Right lobe of liver (tissue), 6 donors: ENCODE results near the gene MSN. TPM values are rescaled to one million over a fixed set of nuclear protein-coding genes. Genes with fewer than 3 reads are reported as not detected.

Experiments
- ATAC-seq, 4 donors: fragments of 200-7000 bp; cut with Tn5 transposase; one replicate each; pipeline ENCODE4 v1.9.1; 2020; ENCODE audit warnings: mild to moderate bottlenecking in 4 of 4, moderate library complexity in 4 of 4
- DNase-seq, 3 donors: peaks; one replicate each; pipeline ENCODE4 v3.0.0-alpha.2; 2020
- H3K27ac ChIP-seq, 3 donors: fragments of 200-600 bp; one replicate each; pipeline ENCODE4 v1.8.0; 2022
- H3K27me3 ChIP-seq, 2 donors: fragments of 200-600 bp; one replicate each; pipeline ENCODE4 v1.8.0; 2022
- H3K36me3 ChIP-seq, 4 donors: fragments of 200-600 bp; sonication (generic) in 1 of 4; one replicate each; pipeline versions ENCODE4 v1.5.1 to v1.8.0; 2017 to 2022; ENCODE audit warnings: control low read depth in 1 of 4
- H3K4me1 ChIP-seq, 4 donors: fragments of 200-600 bp; sonication (generic) in 1 of 4; one replicate each; pipeline versions ENCODE4 v1.5.1 to v1.8.0; 2017 to 2022; ENCODE audit warnings: control low read depth in 1 of 4
- H3K4me3 ChIP-seq, 3 donors: fragments of 200-600 bp; one replicate each; pipeline ENCODE4 v1.8.0; 2022
- H3K9me3 ChIP-seq, 4 donors: fragments of 200-600 bp; sonication (generic) in 1 of 4; one replicate each; pipeline versions ENCODE4 v1.5.1 to v1.8.0; 2017 to 2022; ENCODE audit warnings: control low read depth in 1 of 4
- CTCF ChIP-seq, 4 donors: fragments of 200-600 bp in 3 of 4; fragments of 450-650 bp in 1 of 4; IDR thresholded peaks; one replicate each; pipeline versions ENCODE4 v1.5.1 to v1.8.0; 2016 to 2022; ENCODE audit warnings: antibody characterized with exemption in 4 of 4, mild to moderate bottlenecking in 2 of 4
- POLR2A ChIP-seq: fragments of 450-650 bp; IDR thresholded peaks from one replicate; pipeline ENCODE4 v1.6.1; 2017; ENCODE audit warnings: antibody characterized with exemption, mild to moderate bottlenecking
- WGBS: methylation state at CpG from one replicate; pipeline ENCODE4 v1.1.6; 2018; ENCODE audit warnings: low coverage, low lambda C conversion rate; ENCODE audit not compliant: insufficient coverage; ENCODE audit errors: missing lambda C conversion rate; 5-methylcytosine and 5-hydroxymethylcytosine counted together
- intact Hi-C, 2 donors: fragments of 100-400 bp; cut with DNase I; formaldehyde crosslinking; loops; one replicate each; pipeline versions ENCODE4 v1.11.2 to v1.14.1; 2022
- total RNA-seq, 6 experiments: library from RNA; depleted of rRNA in 2 of 6; stranded (reverse); fragments of >200 nt in 2 of 6; fragmentation: NEBNext Ultra II Directional in 3 of 6; extraction: Animal tissue kit (Norgen Biotek cat#: 25700) in 3 of 6; gene quantifications; one replicate each; pipeline versions ENCODE4 v1.1.0 to v1.2.4, GENCODE V29; 2016 to 2023
- donor health status: DM: no; HTN: yes; CAD: no.
- donor health status: DM: no; HTN: no; CAD: no.
- donor health status: DM: no; HTN: no; CAD: no.
- donor health status: DM: no; HTN: yes; CAD: no.
- donor health status: DM: no; HTN: yes; CAD: no.

The MSN gene
- total RNA-seq, 6 experiments from 2014 or later = 63.6 to 150 (median 104) TPM

DNA sequence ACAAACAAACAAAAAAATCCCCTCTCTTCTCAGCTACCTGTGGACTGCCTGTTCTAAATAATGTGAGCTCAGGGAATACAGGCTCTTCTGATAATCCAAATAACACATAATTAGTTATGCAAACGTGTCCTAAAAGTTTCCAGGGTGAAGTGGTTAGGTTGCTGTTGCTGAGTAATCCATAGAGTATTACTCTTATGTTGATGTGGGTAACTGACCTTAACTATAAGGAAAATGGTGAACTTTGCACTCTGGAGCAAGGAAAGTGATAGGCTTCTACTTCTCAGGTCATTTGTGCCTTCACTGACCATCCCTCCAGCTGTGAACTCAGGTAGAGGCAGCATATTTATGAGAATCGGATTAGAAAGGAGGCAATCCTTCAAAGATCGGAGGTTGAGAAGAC lies 19.9 kb downstream of the MSN start:
- no peak for DNase-seq
- intact Hi-C loops = no loop called here

GRCh38 chrX:65688403-65688871 lies 21.0 kb downstream of the MSN start:
- Histone ChIP-seq H3K4me1 (peaks cover 0 to 49% (median 11%) of the 10 kb centered on the region in 4 donors), H3K4me3 (no peak overlapping the region), H3K9me3 (no peaks in the 10 kb centered on the region), H3K27ac (peak overlapping the region in 2 of 3 donors; percentile 57 to 60), H3K27me3 (no peaks in the 10 kb centered on the region), H3K36me3 (no peaks in the 10 kb centered on the region)
- intact Hi-C loops = no loop called here
- peak in 1 of 3 donors; percentile 54 for DNase-seq
- WGBS = 9% methylated on average over 3 of the region's 3 CpGs
- no peak for TF ChIP-seq CTCF (IDR thresholded peaks at IDR 0.05)
- no peak for TF ChIP-seq POLR2A
- ATAC-seq = peak; percentile 65 to 77 (median 70)

More for the DNA sequence above, 19.9 kb downstream of the MSN start:
- H3K27me3 ChIP-seq = no peaks in the 10 kb centered on the region
- H3K27ac ChIP-seq = peak overlapping the region in 1 of 3 donors; percentile 57
- H3K36me3 ChIP-seq = no peaks in the 10 kb centered on the region
- peaks cover 0 to 49% (median 11%) of the 10 kb centered on the region in 4 donors for H3K4me1 ChIP-seq
- no peak for ATAC-seq
- H3K4me3 ChIP-seq = no peak overlapping the region
- no peaks in the 10 kb centered on the region for H3K9me3 ChIP-seq
- no peak for TF ChIP-seq CTCF (IDR thresholded peaks at IDR 0.05)
- TF ChIP-seq POLR2A = no peak
- WGBS = 64% methylated on average over 3 of the region's 3 CpGs

DNA sequence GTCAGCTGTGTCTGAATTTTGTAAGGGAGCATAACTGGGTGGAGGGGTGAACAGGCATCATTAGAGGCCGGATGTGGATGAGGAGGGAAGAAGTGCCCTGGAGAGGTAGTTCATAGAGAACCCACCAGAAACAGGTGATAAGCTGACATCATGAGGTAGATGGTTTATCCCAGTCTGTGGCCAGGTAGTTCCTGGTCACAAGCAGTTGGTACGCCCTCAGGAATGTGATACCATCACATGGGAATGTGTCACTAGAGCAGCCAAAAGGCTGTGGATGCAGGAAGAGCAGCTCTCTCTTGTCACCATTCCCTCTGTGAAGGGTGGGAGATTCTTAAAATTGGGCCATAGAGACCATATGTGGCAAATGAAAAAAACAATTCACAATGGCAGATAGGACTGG lies 21.9 kb downstream of the MSN start:
- no peaks in the 10 kb centered on the region for H3K9me3 ChIP-seq
- DNase-seq (no peak), ATAC-seq (peak in 1 of 4 donors; percentile 61)
- WGBS = 73% methylated on average over 2 of the region's 2 CpGs
- H3K36me3 ChIP-seq = no peaks in the 10 kb centered on the region
- H3K4me3 ChIP-seq = no peak overlapping the region
- H3K27ac ChIP-seq = peak overlapping the region; percentile 22 to 57 (median 50)
- TF ChIP-seq POLR2A (no peak), CTCF (IDR thresholded peaks at IDR 0.05) (no peak)
- H3K27me3 ChIP-seq = no peaks in the 10 kb centered on the region
- H3K4me1 ChIP-seq = peaks cover 0 to 49% (median 11%) of the 10 kb centered on the region in 4 donors
- intact Hi-C loops = no loop called here

GRCh38 chrX:65690057-65690855 lies 22.8 kb downstream of the MSN start:
- peak overlapping the region; percentile 22 to 58 (median 50) for H3K27ac ChIP-seq
- H3K4me1 ChIP-seq = peaks cover 0 to 49% (median 11%) of the 10 kb centered on the region in 4 donors
- H3K9me3 ChIP-seq = no peaks in the 10 kb centered on the region
- H3K4me3 ChIP-seq = no peak overlapping the region
- H3K27me3 ChIP-seq = no peaks in the 10 kb centered on the region
- DNase-seq (peak in 1 of 3 donors; percentile 50), ATAC-seq (peak; percentile 73 to 86 (median 80))
- H3K36me3 ChIP-seq = no peaks in the 10 kb centered on the region
- intact Hi-C loops = no loop called here
- 53% methylated on average over 3 of the region's 5 CpGs for WGBS
- TF ChIP-seq CTCF (IDR thresholded peaks at IDR 0.05) = no peak
- no peak for TF ChIP-seq POLR2A
